Transverse colon (tissue), 4 donors: ENCODE measurements around the gene NEK6.

Experiments
- EP300 ChIP-seq: sonication (generic); formaldehyde crosslinking; IDR thresholded peaks from one replicate; pipeline ENCODE4 v1.6.1; 2017; ENCODE audit warnings: antibody characterized with exemption, low read depth
- POLR2A ChIP-seq: fragments of 450-650 bp; IDR thresholded peaks from one replicate; pipeline ENCODE4 v1.6.1; 2016; ENCODE audit warnings: antibody characterized with exemption, mild to moderate bottlenecking, moderate library complexity
- POLR2AphosphoS5 ChIP-seq, 3 donors: sonication (generic); formaldehyde crosslinking; IDR thresholded peaks; one replicate each; pipeline ENCODE4 v1.6.1; 2016; ENCODE audit warnings: antibody characterized with exemption in 3 of 3
- TF ChIP-seq, protein P1 (sequence below), 5 experiments: fragments of 200-600 bp in 3 of 5; fragments of 450-650 bp in 2 of 5; sonication (generic) in 3 of 5; IDR thresholded peaks; 1 replicate in 2 of 5; 2 replicates in 3 of 5; pipeline ENCODE4 v1.5.1; 2016 to 2017; ENCODE audit warnings: antibody characterized with exemption in 5 of 5, inconsistent platforms in 3 of 5, mild to moderate bottlenecking in 2 of 5, moderate library complexity in 1 of 5

DNA sequence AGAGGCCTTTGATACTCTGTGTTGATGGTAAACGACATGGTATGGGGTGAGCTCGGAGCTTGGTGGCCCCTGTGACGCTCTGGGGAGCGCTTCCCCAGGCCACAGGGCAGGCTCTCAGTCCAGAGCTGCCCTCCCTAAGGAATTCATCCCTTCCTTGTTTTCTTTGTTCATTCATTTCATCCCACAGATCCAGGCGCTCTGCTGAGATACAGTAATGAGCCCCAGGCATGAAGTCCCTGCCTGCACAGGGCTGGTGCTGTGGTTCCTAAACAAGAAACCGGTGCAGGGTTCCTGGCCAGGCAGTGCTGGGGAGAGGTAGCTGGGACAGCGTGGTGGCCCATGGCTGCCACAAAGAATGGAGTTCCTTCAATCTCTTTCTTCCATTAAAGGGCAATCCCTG is 14.4 kb downstream of the NEK6 start:
- TF ChIP-seq, protein P1, sequence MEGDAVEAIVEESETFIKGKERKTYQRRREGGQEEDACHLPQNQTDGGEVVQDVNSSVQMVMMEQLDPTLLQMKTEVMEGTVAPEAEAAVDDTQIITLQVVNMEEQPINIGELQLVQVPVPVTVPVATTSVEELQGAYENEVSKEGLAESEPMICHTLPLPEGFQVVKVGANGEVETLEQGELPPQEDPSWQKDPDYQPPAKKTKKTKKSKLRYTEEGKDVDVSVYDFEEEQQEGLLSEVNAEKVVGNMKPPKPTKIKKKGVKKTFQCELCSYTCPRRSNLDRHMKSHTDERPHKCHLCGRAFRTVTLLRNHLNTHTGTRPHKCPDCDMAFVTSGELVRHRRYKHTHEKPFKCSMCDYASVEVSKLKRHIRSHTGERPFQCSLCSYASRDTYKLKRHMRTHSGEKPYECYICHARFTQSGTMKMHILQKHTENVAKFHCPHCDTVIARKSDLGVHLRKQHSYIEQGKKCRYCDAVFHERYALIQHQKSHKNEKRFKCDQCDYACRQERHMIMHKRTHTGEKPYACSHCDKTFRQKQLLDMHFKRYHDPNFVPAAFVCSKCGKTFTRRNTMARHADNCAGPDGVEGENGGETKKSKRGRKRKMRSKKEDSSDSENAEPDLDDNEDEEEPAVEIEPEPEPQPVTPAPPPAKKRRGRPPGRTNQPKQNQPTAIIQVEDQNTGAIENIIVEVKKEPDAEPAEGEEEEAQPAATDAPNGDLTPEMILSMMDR (IDR thresholded peaks at IDR 0.05), result no peak
- TF ChIP-seq POLR2AphosphoS5 (IDR thresholded peaks at IDR 0.05), result no peak
- no peak for TF ChIP-seq POLR2A
- TF ChIP-seq EP300, result no peak
